Measurements from ENCODE around the gene MAP4K3.

- TF ChIP-seq SNAI2 (CRISPR knock-in tag; IDR thresholded peaks at IDR 0.05): no peak
- no peak for TF ChIP-seq TSHZ2 (CRISPR knock-in tag; IDR thresholded peaks at IDR 0.05)
- no peak for TF ChIP-seq BACH2 (CRISPR knock-in tag; IDR thresholded peaks at IDR 0.05; ENCODE audit: borderline replicate concordance)
- TF ChIP-seq ISL1 (CRISPR knock-in tag; IDR thresholded peaks at IDR 0.05): no peak
- no peak for TF ChIP-seq GLIS3 (CRISPR knock-in tag; IDR thresholded peaks at IDR 0.05)
- TF ChIP-seq, protein P1, sequence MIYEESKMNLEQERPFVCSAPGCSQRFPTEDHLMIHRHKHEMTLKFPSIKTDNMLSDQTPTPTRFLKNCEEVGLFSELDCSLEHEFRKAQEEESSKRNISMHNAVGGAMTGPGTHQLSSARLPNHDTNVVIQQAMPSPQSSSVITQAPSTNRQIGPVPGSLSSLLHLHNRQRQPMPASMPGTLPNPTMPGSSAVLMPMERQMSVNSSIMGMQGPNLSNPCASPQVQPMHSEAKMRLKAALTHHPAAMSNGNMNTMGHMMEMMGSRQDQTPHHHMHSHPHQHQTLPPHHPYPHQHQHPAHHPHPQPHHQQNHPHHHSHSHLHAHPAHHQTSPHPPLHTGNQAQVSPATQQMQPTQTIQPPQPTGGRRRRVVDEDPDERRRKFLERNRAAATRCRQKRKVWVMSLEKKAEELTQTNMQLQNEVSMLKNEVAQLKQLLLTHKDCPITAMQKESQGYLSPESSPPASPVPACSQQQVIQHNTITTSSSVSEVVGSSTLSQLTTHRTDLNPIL (CRISPR knock-in tag; IDR thresholded peaks at IDR 0.05; ENCODE audit: low read depth): no peak
- TF ChIP-seq ARNTL (CRISPR knock-in tag; IDR thresholded peaks at IDR 0.05; ENCODE audit: borderline replicate concordance, low read depth): no peak
Observed at GRCh38 chr2:39452396-39452795, 15.3 kb upstream of the MAP4K3 start.
